ENCODE data around the gene RPS19. TPM values are rescaled to one million over a fixed set of nuclear protein-coding genes. Genes with fewer than 3 reads are reported as not detected.

The RPS19 gene
- polyA plus RNA-seq, 10 donors, result 1,506 to 2,735 (median 2,171) TPM

DNA sequence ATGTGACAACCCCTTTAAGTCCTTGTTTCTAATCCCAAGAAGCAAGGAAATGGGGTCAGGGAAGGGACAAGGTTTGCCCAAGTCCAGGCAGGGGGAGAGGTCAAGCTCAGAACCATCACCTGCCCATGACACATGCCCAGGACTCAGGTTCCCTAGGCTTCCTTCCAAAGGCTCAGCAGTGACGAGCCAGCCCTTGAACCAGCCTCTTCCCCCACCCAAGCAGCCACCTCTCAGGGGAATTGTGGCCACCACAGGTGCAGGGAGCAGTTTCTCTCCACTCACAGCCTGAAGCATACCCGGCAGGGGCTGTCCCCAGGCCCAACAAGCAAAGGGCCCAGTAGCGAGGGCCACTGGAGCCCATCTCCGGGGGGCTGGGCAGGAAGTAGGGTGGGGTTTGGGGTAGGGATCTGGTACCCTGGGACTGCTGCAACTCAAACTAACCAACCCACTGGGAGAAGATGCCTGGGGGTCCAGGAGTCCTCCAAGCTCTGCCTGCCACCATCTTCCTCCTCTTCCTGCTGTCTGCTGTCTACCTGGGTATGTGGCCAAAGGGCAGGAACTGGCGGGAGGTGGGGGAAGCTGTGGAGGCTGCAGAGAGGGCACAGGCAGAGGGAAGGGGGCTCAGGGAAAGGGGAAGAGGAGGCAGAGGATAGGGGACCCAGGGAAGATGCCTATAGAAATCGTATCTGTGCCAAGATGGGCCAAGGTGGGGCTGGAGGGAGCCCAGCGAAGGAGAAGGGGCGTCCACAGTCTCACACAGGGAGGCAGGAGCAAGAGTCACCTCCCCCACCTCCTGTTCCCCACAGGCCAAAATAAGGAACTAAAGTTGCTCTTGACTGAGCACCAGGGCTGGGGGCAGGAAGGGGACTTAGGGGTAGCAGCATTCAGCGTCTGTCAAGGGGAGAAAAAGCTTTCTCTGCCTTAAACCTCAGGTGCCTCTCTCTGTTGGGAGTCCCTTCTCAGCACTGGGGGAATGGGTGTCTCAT is 17.1 kb downstream of the RPS19 start, which contains the start of gene CD79A:
Gene CD79A (plus strand): TSS at position 433 of the 986 bp plus-strand sequence. CDS start 26 bp downstream, at position 459.
- no peak for DNase-seq

DNA sequence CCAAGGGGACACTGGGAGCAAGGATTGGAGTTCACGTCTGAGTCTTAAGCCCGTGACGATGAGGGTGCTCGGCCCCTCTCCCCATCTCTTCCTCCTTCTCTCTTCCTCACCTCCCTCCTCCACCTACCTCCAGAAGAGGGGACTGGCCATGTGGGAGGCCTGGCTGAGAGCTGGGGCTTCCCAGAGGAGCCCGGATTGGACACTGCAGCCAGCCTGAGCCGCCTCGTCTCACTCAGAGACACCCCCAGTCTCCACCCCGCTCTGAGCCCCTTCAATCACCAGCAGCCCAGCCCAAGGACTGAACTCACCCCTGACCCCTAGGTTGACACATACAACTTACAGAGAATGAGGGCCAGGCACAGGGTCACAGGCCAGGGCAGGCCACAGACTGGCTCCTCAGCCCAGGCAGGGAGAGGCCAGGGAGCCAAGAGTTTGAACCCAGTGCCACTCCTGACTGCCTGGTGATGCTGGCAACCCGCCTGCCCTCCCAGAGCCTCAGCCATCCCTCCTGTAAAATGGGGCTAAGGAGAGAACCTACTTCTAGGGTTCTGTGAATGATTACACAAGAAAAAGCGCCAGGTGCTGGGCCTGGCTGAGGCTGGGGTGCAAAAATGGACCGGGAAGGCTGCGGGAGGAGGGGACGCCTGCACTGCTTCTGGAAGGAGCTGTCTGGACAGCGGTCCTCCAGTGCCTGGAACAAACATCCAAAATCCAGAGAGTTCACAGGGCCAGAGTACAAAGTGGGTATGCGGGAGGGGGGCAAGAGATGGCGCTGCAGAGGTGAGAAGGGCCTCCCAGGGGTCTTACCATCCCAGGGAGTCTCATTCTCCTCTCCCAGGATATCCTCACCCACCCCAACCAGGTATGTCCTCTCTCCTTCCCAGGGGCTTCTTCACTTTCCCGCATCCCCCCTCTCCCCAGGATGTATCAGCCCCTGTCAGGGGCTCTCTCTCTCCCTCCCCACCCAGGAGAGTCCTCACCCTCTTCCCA is 18.2 kb downstream of the RPS19 start:
- no peak for DNase-seq

DNA sequence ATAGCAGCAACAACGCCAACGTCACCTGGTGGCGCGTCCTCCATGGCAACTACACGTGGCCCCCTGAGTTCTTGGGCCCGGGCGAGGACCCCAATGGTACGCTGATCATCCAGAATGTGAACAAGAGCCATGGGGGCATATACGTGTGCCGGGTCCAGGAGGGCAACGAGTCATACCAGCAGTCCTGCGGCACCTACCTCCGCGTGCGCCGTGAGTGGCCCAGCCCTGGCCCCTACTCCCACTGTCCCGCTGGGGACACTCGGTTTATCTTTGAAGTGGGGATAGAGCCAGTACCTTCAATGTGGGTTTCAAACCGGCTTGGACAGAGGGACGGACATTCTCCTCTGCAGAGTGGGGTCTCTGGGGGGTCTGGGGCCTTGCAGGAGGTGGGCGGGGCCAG is 19.0 kb downstream of the RPS19 start:
- DNase-seq, result no peak

GRCh38 chr19:41879670-41880328 is 19.7 kb downstream of the RPS19 start:
- DNase-seq, result no peak

GRCh38 chr19:41880329-41880708 is 20.3 kb downstream of the RPS19 start:
- DNase-seq, result no peak

DNA sequence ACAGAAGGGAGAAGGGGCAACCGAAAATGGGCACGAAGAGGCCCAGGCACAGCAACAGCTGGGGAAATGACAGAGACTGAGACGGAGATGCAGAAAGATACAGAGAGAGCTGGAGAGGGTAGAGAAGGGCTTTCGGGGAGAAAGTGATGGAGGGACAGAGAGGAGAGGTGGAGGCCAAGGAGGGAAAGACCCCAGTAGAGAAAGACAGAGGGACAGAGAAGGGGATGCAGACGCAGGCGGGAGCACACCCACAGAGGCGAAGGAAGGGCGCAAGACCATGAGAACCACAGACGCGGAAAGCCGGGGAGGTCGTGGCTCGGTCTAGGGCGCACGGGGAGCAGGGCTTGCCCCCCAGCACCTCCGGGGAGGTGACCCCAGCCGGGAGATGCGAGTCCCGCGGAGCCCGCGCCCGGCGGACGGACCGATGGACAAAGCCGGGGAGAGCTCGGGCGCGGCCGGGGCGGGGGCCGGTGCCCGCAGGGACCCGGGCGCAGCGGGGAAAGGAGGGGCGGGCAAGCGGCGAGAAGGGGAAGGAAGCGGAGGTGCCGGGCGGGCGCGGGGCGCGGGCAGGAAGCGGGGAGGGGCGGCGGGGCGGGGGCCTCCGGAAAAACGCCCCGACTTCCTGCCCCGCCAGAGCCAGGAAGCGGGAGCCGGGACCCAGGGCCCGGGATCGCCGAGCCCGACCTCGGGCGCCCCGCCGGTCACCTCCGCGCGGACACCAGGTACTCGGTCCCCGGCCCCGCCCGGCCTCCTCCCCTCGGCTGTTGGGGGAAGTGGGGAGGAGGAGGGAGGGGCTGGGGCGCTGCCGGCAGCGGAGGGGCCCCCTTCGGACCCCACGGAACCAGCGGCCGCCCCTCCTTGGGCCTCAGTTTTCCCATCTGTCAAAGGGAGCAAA is 22.8 kb downstream of the RPS19 start, which contains the start of gene ARHGEF1:
Gene ARHGEF1 (plus strand): TSS at position 617 of the 895 bp plus-strand sequence. CDS start 4,899 bp downstream, outside the sequence.
- DNase-seq, result peak in 1 of 3 donors; percentile 62

- no peak for DNase-seq
Observed at GRCh38 chr19:41883463-41883820, 23.4 kb downstream of the RPS19 start.

GRCh38 chr19:41883821-41884733 is 24.0 kb downstream of the RPS19 start:
- peak; percentile 95 to 97 (median 95) for DNase-seq

- DNase-seq, result no peak
Observed at GRCh38 chr19:41886761-41887710, 27.0 kb downstream of the RPS19 start.

DNA sequence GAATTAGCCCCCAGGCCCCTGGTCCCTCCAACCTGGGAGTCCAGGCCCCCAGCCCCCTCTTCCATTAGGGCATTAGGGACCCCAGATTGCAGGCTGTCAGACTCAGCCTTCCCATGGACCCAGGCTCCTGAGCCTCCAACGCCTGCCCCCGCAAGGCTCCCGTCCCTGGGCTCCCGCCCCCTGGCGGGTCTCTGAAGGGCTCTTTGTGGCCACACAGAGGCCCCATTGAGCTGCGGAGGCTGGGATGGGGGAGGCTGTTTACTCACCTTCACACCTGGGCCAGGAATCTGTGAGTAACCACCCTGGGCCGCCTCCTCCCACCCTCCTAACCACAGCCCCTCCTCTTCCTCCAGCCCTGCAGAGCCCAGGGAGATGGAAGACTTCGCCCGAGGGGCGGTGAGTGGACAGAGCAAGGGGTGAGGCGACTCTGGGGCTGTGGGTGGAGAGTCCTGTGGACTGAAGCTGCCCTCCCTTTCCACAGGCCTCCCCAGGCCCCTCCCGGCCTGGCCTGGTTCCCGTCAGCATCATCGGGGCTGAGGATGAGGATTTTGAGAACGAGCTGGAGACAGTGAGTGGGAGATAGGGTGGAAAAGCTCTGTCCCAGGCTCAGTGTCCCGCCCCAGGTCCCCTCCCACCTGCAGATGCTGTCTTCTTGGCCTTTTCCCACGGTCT is 27.8 kb downstream of the RPS19 start:
- DNase-seq, result no peak

GRCh38 chr19:41888926-41889325 is 28.9 kb downstream of the RPS19 start:
- no peak for DNase-seq

GRCh38 chr19:41889896-41890295 is 29.8 kb downstream of the RPS19 start:
- no peak for DNase-seq

GRCh38 chr19:41890936-41891335 is 30.9 kb downstream of the RPS19 start:
- no peak for DNase-seq

- DNase-seq, result no peak
Observed at GRCh38 chr19:41892173-41892902, 32.3 kb downstream of the RPS19 start.

- no peak for DNase-seq
Observed at GRCh38 chr19:41893899-41894298, 33.8 kb downstream of the RPS19 start.

DNA sequence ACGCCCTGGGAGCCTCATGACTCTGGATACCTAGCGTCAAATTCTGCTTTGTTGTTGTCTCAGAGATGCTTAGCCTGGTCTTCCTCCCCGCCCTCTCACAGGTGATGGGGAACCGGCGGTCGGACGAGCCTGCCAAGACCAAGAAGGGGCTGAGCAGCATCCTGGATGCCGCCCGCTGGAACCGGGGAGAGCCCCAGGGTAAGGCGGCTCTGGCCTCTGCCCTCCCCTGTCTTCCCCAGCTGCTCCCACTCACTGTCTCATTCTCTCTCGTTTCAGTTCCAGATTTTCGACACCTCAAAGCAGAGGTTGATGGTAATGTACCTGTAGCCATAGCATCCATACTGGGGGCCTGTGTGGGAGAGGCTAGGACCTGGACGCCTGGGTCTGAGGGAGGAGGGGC is 34.3 kb downstream of the RPS19 start:
- no peak for DNase-seq
